PC-3 (cell line): ENCODE results near the gene C7. TPM values are rescaled to one million over a fixed set of nuclear protein-coding genes. Genes with fewer than 3 reads are reported as not detected.
"Not testable (repeated sequence)": the region's sequence is repeated elsewhere in the genome, so short reads cannot be mapped to it uniquely, and the experiment has no call there.

Experiments
- ATAC-seq: fragments of 200-7000 bp; cut with Tn5 transposase; 2 replicates; pipeline ENCODE4 v1.9.1; 2020; ENCODE audit warnings: mild to moderate bottlenecking, moderate library complexity
- BruUV-seq: library from RNA; stranded (reverse); fragments of 400-500 nt; replicated peaks from 2 replicates; lab custom pipeline; 2021; lab: Mats Ljungman, UMichigan
- CTCF ChIA-PET: fragments of 300-600 bp; sonication (Branson Sonifier 250); formaldehyde crosslinking; loops from one replicate; lab custom pipeline; 2022; ENCODE audit warnings: antibody characterized with exemption; lab: Charles Lee
- POLR2A ChIA-PET: fragments of 300-600 bp; sonication (Branson Sonifier 250); formaldehyde crosslinking; loops from one replicate; lab custom pipeline; 2022; ENCODE audit warnings: antibody characterized with exemption; ENCODE audit not compliant: unreplicated experiment; lab: Charles Lee
- DNase-seq: peaks from one replicate; pipeline ENCODE4 v3.0.0-alpha.2; 2015
- H2AFZ ChIP-seq: fragments of 300-600 bp; sonication (generic); 2 replicates; pipeline ENCODE4 v1.6.0; 2016; ENCODE audit warnings: antibody characterized with exemption, low read length
- H3F3A ChIP-seq: fragments of 300-600 bp; sonication (generic); one replicate; pipeline ENCODE4 v1.6.0; 2017; ENCODE audit warnings: antibody characterized with exemption, low read length, control low read depth, mild to moderate bottlenecking; ENCODE audit not compliant: unreplicated experiment
- H3K27ac ChIP-seq: fragments of 300-600 bp; sonication (generic); 2 replicates; pipeline ENCODE4 v1.5.1; 2016; ENCODE audit warnings: mild to moderate bottlenecking, low read length
- H3K27me3 ChIP-seq: fragments of 300-600 bp; sonication (generic); 2 replicates; pipeline ENCODE4 v1.6.1; 2016; ENCODE audit warnings: low read length, mixed read lengths
- H3K36me3 ChIP-seq: fragments of 300-600 bp; sonication (generic); 2 replicates; pipeline ENCODE4 v1.6.1; 2016; ENCODE audit warnings: low read depth, mixed run types, low read length, mixed read lengths
- H3K4me1 ChIP-seq: fragments of 300-600 bp; sonication (generic); 2 replicates; pipeline ENCODE4 v1.5.1; 2016; ENCODE audit warnings: low read length; ENCODE audit not compliant: insufficient read depth
- H3K4me2 ChIP-seq: fragments of 300-600 bp; sonication (generic); 2 replicates; pipeline ENCODE4 v1.6.0; 2016; ENCODE audit warnings: low read length
- H3K4me3 ChIP-seq: fragments of 300-600 bp; sonication (generic); 2 replicates; pipeline ENCODE4 v1.5.1; 2016; ENCODE audit warnings: mild to moderate bottlenecking, low read length, mixed read lengths
- H3K79me2 ChIP-seq: fragments of 300-600 bp; sonication (generic); 2 replicates; pipeline ENCODE4 v1.6.1; 2017; ENCODE audit warnings: low read length, mixed read lengths
- H3K9ac ChIP-seq: fragments of 300-600 bp; sonication (generic); 2 replicates; pipeline ENCODE4 v1.6.0; 2016; ENCODE audit warnings: mild to moderate bottlenecking, low read length
- H3K9me2 ChIP-seq: fragments of 300-600 bp; sonication (generic); replicated peaks from 2 replicates; pipeline ENCODE4 v1.6.1; 2016; ENCODE audit warnings: mixed run types, low read length, mixed read lengths
- H3K9me3 ChIP-seq: fragments of 300-600 bp; sonication (generic); 2 replicates; pipeline ENCODE4 v1.6.1; 2016; ENCODE audit warnings: low read length, mixed read lengths
- H4K20me1 ChIP-seq: fragments of 300-600 bp; sonication (generic); 2 replicates; pipeline ENCODE4 v1.6.1; 2016; ENCODE audit warnings: low read length, mixed read lengths
- EZH2 ChIP-seq: fragments of 300-600 bp; sonication (generic); IDR thresholded peaks from one replicate; pipeline ENCODE4 v1.6.1; 2017; ENCODE audit warnings: antibody characterized with exemption, mild to moderate bottlenecking, low read length; ENCODE audit not compliant: unreplicated experiment
- EZH2phosphoT487 ChIP-seq: fragments of 300-600 bp; sonication (generic); IDR thresholded peaks from 2 replicates; pipeline ENCODE4 v1.6.1; 2018; ENCODE audit warnings: mild to moderate bottlenecking, antibody characterized with exemption, low read length, borderline replicate concordance
- intact Hi-C: fragments of 100-400 bp; cut with micrococcal nuclease; formaldehyde crosslinking; loops from 2 replicates; pipeline ENCODE4 v1.9.0; 2023
- total RNA-seq: library from RNA; depleted of rRNA; stranded (reverse); fragments of >200 nt; gene quantifications from 2 replicates; pipeline ENCODE4 v1.2.3, GENCODE V29; 2014
- TF ChIP-seq, protein P1 (sequence below): fragments of 300-600 bp; sonication (generic); conservative IDR thresholded peaks from 2 replicates; pipeline ENCODE4 v1.5.1; 2017; ENCODE audit warnings: antibody characterized with exemption, low read depth, mild to moderate bottlenecking, low read length

C7 gene
- total RNA-seq, 1 experiment from 2014 or later: not detected

DNA sequence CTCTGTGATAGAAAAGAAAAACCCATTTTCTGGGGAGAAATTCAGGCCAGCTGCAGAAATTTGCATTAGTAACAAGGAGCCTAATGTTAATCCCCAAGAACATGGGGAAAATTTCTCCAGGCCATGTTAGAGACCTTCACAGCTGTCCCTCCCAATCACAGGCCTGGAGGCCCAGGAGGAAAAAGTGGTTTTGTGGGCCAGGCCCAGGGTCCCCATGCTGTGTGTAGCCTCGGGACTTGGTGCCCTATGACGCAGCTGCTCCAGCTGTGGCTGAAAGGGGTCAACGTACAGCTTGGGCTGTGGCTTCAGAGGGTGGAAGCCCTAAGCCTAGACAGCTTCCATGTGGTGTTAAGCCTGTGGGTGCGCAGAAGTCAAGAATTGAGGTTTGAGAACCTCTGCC, 27.0 kb upstream of the C7 start:
- POLR2A ChIA-PET: no interaction called here
- DNase-seq: no peak
- intact Hi-C loops: no loop called here

DNA sequence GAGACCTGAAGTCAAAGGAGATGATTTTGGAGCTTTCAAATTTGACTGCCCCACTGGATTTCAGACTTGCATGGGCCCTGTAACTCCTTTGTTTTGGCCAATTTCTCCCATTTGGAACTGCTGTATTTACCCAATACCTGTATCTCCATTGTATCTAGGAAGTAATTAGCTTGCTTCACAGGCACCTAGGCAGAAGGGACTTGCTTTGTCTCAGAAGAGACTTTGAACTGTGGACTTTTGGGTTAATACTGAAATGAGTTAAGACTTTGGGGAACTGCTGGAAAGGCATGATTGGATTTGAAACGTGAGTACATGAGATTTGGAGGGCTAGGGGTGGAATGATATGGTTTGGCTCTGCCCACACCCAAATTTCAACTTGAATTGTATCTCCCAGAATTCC, 26.2 kb upstream of the C7 start:
- CTCF ChIA-PET, POLR2A ChIA-PET, H4K20me1 ChIP-seq, H3K36me3 ChIP-seq, H3K27me3 ChIP-seq, H3K4me3 ChIP-seq, H3K9ac ChIP-seq, H3F3A ChIP-seq, H3K27ac ChIP-seq, H3K79me2 ChIP-seq, H3K9me2 ChIP-seq, H2AFZ ChIP-seq, BruUV-seq, H3K4me1 ChIP-seq, DNase-seq, H3K4me2 ChIP-seq, ATAC-seq, intact Hi-C loops: not testable (repeated sequence)
- peaks cover 10% of the 10 kb centered on the region; the same call in 1 of the 2 replicates for H3K9me3 ChIP-seq

More for the DNA sequence above, 27.0 kb upstream of the C7 start:
- H3K36me3 ChIP-seq: no peaks in the 10 kb centered on the region
- CTCF ChIA-PET: no interaction called here
- H3K4me2 ChIP-seq: no peak overlapping the region
- no TSS peak for BruUV-seq
- no peak overlapping the region for H2AFZ ChIP-seq
- TF ChIP-seq EZH2phosphoT487 (no peak), EZH2 (no peak)
- TF ChIP-seq, protein P1, sequence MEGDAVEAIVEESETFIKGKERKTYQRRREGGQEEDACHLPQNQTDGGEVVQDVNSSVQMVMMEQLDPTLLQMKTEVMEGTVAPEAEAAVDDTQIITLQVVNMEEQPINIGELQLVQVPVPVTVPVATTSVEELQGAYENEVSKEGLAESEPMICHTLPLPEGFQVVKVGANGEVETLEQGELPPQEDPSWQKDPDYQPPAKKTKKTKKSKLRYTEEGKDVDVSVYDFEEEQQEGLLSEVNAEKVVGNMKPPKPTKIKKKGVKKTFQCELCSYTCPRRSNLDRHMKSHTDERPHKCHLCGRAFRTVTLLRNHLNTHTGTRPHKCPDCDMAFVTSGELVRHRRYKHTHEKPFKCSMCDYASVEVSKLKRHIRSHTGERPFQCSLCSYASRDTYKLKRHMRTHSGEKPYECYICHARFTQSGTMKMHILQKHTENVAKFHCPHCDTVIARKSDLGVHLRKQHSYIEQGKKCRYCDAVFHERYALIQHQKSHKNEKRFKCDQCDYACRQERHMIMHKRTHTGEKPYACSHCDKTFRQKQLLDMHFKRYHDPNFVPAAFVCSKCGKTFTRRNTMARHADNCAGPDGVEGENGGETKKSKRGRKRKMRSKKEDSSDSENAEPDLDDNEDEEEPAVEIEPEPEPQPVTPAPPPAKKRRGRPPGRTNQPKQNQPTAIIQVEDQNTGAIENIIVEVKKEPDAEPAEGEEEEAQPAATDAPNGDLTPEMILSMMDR: no peak
- H3K4me3 ChIP-seq: no peak overlapping the region
- no peaks in the 10 kb centered on the region for H3K27me3 ChIP-seq
- no peaks in the 10 kb centered on the region for H3K4me1 ChIP-seq
- no peak overlapping the region for H3K27ac ChIP-seq
- no peaks in the 10 kb centered on the region for H3F3A ChIP-seq
- ATAC-seq: no peak
- no peak overlapping the region for H3K9ac ChIP-seq
- H3K9me2 ChIP-seq: no peaks in the 10 kb centered on the region
- no peaks in the 10 kb centered on the region for H3K79me2 ChIP-seq
- H4K20me1 ChIP-seq: no peaks in the 10 kb centered on the region
- H3K9me3 ChIP-seq: peaks cover 18% of the 10 kb centered on the region

DNA sequence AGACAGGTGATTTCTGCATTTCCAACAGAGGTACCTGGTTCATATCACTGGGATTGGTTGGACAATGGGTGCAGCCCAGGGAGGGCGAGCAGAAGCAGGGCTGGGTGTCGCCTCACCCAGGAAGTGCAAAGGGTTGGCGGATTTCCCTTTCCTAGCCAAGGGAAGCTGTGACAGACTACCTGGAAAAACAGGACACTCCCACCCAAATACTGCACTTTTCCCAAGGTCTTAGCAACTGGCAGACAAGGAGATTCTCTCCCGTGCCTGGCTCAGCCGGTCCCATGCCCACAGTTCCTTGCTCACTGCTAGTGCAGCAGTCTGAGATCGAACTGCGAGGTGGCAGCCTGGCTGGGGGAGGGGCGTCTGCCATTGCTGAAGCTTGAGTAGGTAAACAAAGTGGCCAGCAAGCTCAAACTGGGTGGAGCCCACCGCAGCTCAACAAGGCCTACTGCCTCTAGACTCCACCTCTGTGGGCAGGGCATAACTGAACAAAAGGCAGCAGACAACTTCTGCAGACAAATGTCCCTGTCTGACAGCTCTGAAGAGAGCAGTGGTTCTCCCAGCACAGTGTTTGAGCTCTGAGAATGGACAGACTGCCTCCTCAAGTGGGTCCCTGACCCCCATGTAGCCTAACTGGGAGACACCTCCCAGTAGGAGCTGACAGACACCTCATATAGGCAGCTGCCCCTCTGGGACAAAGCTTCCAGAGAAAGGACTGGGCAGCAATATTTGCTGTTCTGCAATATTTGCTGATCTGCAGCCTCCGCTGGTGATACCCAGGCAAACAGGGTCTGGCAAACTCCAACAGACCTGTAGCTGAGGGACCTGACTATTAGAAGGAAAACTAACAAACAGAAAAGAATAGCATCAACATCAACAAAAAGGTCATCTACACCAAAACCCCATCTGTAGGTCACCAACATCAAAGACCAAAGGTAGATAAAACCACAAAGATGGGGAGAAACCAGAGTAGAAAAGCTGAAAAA, 13.6 kb upstream of the C7 start:
- ATAC-seq, H3K4me1 ChIP-seq, H3K9ac ChIP-seq, H3K27ac ChIP-seq, H3K27me3 ChIP-seq, H3F3A ChIP-seq, H3K79me2 ChIP-seq, H3K36me3 ChIP-seq, intact Hi-C loops, H3K4me2 ChIP-seq, H3K4me3 ChIP-seq, H4K20me1 ChIP-seq, H3K9me3 ChIP-seq, H3K9me2 ChIP-seq, POLR2A ChIA-PET, DNase-seq, BruUV-seq, CTCF ChIA-PET: not testable (repeated sequence)
- H2AFZ ChIP-seq: 0 out of 2 replicates have a peak overlapping the region, but pooled peaks have one; percentile 38
